Esophagus squamous epithelium (tissue), 4 donors: ENCODE measurements around the gene CFAP65.

Experiments used
- CTCF ChIP-seq, 6 experiments: fragments of 450-650 bp in 4 of 6; fragments of 200-600 bp in 2 of 6; sonication (generic) in 2 of 6; IDR thresholded peaks; one replicate each; pipeline ENCODE4 v1.5.1; 2016 to 2019; ENCODE audit warnings: antibody characterized with exemption in 6 of 6, mild to moderate bottlenecking in 4 of 6, moderate library complexity in 4 of 6
- POLR2A ChIP-seq, 4 donors: fragments of 450-650 bp; IDR thresholded peaks; one replicate each; pipeline ENCODE4 v1.6.1; 2017; ENCODE audit warnings: antibody characterized with exemption in 4 of 4, mild to moderate bottlenecking in 4 of 4, moderate library complexity in 3 of 4

GRCh38 chr2:218961651-218962570, 79.4 kb downstream of the CFAP65 start:
- TF ChIP-seq CTCF (IDR thresholded peaks at IDR 0.05) (no peak), POLR2A (IDR thresholded peaks at IDR 0.05) (no peak)
